WTC11 (cell line): ENCODE data around the gene ISM1. TPM values are rescaled to one million over a fixed set of nuclear protein-coding genes. Genes with fewer than 3 reads are reported as not detected.

Experiments
- ATAC-seq: fragments of 200-7000 bp; cut with Tn5 transposase; 2 replicates; pipeline ENCODE4 v1.10.0; 2021; ENCODE audit warnings: mild to moderate bottlenecking, moderate library complexity
- CTCF ChIA-PET: fragments of 300-600 bp; sonication (Branson Sonifier 250); formaldehyde crosslinking; loops from one replicate; lab custom pipeline; 2021; ENCODE audit warnings: antibody characterized with exemption; lab: Charles Lee
- POLR2A ChIA-PET: fragments of 350-600 bp; sonication (Branson Sonifier 250); formaldehyde crosslinking; loops from one replicate; lab custom pipeline; 2021; ENCODE audit warnings: antibody characterized with exemption; lab: Charles Lee
- DNase-seq: peaks from one replicate; pipeline ENCODE4 v3.0.0; 2021; ENCODE audit warnings: low spot score
- H3K27ac Mint-ChIP-seq: 2 replicates; pipeline ENCODE4 v1.8.0; 2021; ENCODE audit warnings: mixed read lengths
- H3K27me3 Mint-ChIP-seq: 2 replicates; pipeline ENCODE4 v1.8.0; 2021; ENCODE audit warnings: low read depth, mild to moderate bottlenecking, moderate library complexity, mixed read lengths
- H3K36me3 Mint-ChIP-seq: 2 replicates; pipeline ENCODE4 v1.8.0; 2021; ENCODE audit warnings: mixed read lengths
- H3K4me1 Mint-ChIP-seq: 2 replicates; pipeline ENCODE4 v1.8.0; 2022; ENCODE audit warnings: mixed read lengths
- H3K4me3 Mint-ChIP-seq: 2 replicates; pipeline ENCODE4 v1.8.0; 2021; ENCODE audit warnings: mild to moderate bottlenecking, moderate library complexity, mixed read lengths
- H3K9me3 Mint-ChIP-seq: 2 replicates; pipeline ENCODE4 v1.8.0; 2021; ENCODE audit warnings: mixed read lengths
- ATF6 ChIP-seq: sonication (generic); formaldehyde crosslinking; IDR thresholded peaks from 2 replicates; pipeline ENCODE4 v1.8.1; 2023; ENCODE audit warnings: mild to moderate bottlenecking, missing genetic modification reagents
- E2F4 ChIP-seq: sonication (generic); formaldehyde crosslinking; IDR thresholded peaks from 2 replicates; pipeline ENCODE4 v1.8.1; 2022; ENCODE audit warnings: low read depth, mild to moderate bottlenecking, moderate library complexity, missing genetic modification reagents, borderline replicate concordance
- FOXJ3 ChIP-seq: sonication (generic); formaldehyde crosslinking; IDR thresholded peaks from 2 replicates; pipeline ENCODE4 v1.9.0; 2021; ENCODE audit warnings: missing genetic modification reagents, mild to moderate bottlenecking, borderline replicate concordance
- GRHL2 ChIP-seq: fragments of 250-450 bp; sonication (Bioruptor Pico); IDR thresholded peaks from 2 replicates; pipeline ENCODE4 v1.8.0; 2022; ENCODE audit warnings: mild to moderate bottlenecking, moderate library complexity; ENCODE audit not compliant: insufficient replicate concordance, severe bottlenecking
- MLX ChIP-seq: sonication (generic); formaldehyde crosslinking; IDR thresholded peaks from 2 replicates; pipeline ENCODE4 v1.8.1; 2023; ENCODE audit warnings: mild to moderate bottlenecking, missing genetic modification reagents, moderate library complexity
- TEAD4 ChIP-seq: sonication (generic); formaldehyde crosslinking; IDR thresholded peaks from 2 replicates; pipeline ENCODE4 v1.8.0; 2022; ENCODE audit warnings: mild to moderate bottlenecking, missing genetic modification reagents
- ZBTB21 ChIP-seq: sonication (generic); formaldehyde crosslinking; IDR thresholded peaks from 2 replicates; pipeline ENCODE4 v1.8.1; 2023; ENCODE audit warnings: mild to moderate bottlenecking, missing genetic modification reagents, borderline replicate concordance
- ZBTB43 ChIP-seq: sonication (generic); formaldehyde crosslinking; IDR thresholded peaks from 2 replicates; pipeline ENCODE4 v1.8.1; 2023; ENCODE audit warnings: mild to moderate bottlenecking, missing genetic modification reagents
- ZMAT4 ChIP-seq: fragments of 250-450 bp; sonication (Bioruptor Pico); IDR thresholded peaks from 2 replicates; pipeline ENCODE4 v1.9.0; 2021; ENCODE audit warnings: mild to moderate bottlenecking
- ZNF317 ChIP-seq: sonication (generic); formaldehyde crosslinking; IDR thresholded peaks from 2 replicates; pipeline ENCODE4 v1.8.1; 2023; ENCODE audit warnings: low read depth, mild to moderate bottlenecking, moderate library complexity, missing genetic modification reagents, borderline replicate concordance
- ZNF425 ChIP-seq: fragments of 250-450 bp; sonication (Bioruptor Pico); conservative IDR thresholded peaks from 2 replicates; pipeline ENCODE4 v1.9.0; 2021; ENCODE audit warnings: mild to moderate bottlenecking
- ZSCAN18 ChIP-seq: fragments of 250-450 bp; sonication (Bioruptor Pico); IDR thresholded peaks from 2 replicates; pipeline ENCODE4 v2.1.2; 2022; ENCODE audit warnings: mild to moderate bottlenecking, moderate library complexity
- total RNA-seq: library from RNA; stranded (reverse); gene quantifications from 3 replicates; pipeline ENCODE4 v1.2.3, GENCODE V29; 2021
- TF ChIP-seq, protein P1 (sequence below): sonication (generic); formaldehyde crosslinking; IDR thresholded peaks from 2 replicates; pipeline ENCODE4 v1.8.0; 2023; ENCODE audit warnings: missing genetic modification reagents, mild to moderate bottlenecking, borderline replicate concordance
- TF ChIP-seq, protein P2 (sequence below): sonication (generic); formaldehyde crosslinking; IDR thresholded peaks from 2 replicates; pipeline ENCODE4 v1.8.0; 2023; ENCODE audit warnings: missing genetic modification reagents
- TF ChIP-seq, protein P3 (sequence below): sonication (generic); formaldehyde crosslinking; IDR thresholded peaks from 2 replicates; pipeline ENCODE4 v1.8.0; 2022; ENCODE audit warnings: mild to moderate bottlenecking, missing genetic modification reagents

ISM1 gene
- total RNA-seq, 1 experiment from 2014 or later = 0.52 TPM

DNA sequence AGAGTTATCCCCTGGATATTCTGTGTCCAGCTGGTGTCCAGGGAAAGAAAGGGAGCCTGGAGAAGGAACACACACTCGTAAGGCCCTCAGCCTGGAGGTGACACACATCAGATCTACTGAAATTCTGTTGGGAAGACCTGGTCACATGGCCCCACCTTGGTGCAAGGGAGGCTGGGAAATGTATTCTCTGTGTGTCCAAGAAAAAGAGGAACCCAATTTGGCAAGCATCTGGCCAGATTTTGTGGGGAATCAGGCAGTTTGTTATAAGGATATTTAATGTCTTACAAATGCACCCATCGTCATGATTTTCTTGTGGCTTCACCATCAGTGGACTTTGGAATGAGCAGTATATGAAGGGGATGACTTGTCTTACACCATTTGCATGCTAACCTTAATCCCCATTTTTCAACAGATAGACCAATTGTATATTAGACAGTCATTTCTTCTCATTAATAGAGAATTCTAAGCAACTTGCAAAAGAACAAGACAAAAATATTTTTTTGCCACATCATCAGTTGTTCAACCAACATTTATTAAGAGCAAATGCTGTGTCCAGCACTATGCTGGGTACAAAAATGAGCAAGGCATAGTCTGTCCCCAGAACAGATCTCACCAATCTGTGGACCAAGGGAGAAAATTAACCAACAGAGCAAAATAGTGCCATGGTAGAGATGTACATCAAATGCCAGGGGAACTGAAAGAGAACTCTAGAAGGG is 59.7 kb downstream of the ISM1 start:
- POLR2A ChIA-PET = no interaction called here
- CTCF ChIA-PET = interaction anchor here (0.7 kb wide), 1 partner anchor 688 kb away, joined by 3 read pairs; no protein-coding TSS in a partner anchor
- Mint-ChIP-seq H3K4me1 (0 out of 2 replicates have a peak, but pooled peaks cover 2% of the 10 kb centered on the region), H3K27me3 (no peaks in the 10 kb centered on the region), H3K9me3 (peaks cover 9% of the 10 kb centered on the region), H3K27ac (no peak overlapping the region), H3K4me3 (no peak overlapping the region), H3K36me3 (no peaks in the 10 kb centered on the region)
- ATAC-seq (no peak), DNase-seq (no peak)
- TF ChIP-seq E2F4 (CRISPR knock-in tag) = no peak
- no peak for TF ChIP-seq ATF6 (CRISPR knock-in tag)
- no peak for TF ChIP-seq ZMAT4 (CRISPR knock-in tag)
- no peak for TF ChIP-seq ZBTB43
- TF ChIP-seq, protein P1, sequence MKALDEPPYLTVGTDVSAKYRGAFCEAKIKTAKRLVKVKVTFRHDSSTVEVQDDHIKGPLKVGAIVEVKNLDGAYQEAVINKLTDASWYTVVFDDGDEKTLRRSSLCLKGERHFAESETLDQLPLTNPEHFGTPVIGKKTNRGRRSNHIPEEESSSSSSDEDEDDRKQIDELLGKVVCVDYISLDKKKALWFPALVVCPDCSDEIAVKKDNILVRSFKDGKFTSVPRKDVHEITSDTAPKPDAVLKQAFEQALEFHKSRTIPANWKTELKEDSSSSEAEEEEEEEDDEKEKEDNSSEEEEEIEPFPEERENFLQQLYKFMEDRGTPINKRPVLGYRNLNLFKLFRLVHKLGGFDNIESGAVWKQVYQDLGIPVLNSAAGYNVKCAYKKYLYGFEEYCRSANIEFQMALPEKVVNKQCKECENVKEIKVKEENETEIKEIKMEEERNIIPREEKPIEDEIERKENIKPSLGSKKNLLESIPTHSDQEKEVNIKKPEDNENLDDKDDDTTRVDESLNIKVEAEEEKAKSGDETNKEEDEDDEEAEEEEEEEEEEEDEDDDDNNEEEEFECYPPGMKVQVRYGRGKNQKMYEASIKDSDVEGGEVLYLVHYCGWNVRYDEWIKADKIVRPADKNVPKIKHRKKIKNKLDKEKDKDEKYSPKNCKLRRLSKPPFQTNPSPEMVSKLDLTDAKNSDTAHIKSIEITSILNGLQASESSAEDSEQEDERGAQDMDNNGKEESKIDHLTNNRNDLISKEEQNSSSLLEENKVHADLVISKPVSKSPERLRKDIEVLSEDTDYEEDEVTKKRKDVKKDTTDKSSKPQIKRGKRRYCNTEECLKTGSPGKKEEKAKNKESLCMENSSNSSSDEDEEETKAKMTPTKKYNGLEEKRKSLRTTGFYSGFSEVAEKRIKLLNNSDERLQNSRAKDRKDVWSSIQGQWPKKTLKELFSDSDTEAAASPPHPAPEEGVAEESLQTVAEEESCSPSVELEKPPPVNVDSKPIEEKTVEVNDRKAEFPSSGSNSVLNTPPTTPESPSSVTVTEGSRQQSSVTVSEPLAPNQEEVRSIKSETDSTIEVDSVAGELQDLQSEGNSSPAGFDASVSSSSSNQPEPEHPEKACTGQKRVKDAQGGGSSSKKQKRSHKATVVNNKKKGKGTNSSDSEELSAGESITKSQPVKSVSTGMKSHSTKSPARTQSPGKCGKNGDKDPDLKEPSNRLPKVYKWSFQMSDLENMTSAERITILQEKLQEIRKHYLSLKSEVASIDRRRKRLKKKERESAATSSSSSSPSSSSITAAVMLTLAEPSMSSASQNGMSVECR (CRISPR knock-in tag) = no peak
- TF ChIP-seq FOXJ3 (CRISPR knock-in tag) = no peak
- TF ChIP-seq ZBTB21 (CRISPR knock-in tag) = no peak
- no peak for TF ChIP-seq ZNF317 (CRISPR knock-in tag)
- no peak for TF ChIP-seq MLX
- TF ChIP-seq ZSCAN18 (CRISPR knock-in tag) = no peak
- TF ChIP-seq, protein P2, sequence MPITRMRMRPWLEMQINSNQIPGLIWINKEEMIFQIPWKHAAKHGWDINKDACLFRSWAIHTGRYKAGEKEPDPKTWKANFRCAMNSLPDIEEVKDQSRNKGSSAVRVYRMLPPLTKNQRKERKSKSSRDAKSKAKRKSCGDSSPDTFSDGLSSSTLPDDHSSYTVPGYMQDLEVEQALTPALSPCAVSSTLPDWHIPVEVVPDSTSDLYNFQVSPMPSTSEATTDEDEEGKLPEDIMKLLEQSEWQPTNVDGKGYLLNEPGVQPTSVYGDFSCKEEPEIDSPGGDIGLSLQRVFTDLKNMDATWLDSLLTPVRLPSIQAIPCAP (CRISPR knock-in tag) = no peak
- no peak for TF ChIP-seq TEAD4 (CRISPR knock-in tag)
- TF ChIP-seq ZNF425 (CRISPR knock-in tag) = no peak
- TF ChIP-seq, protein P3, sequence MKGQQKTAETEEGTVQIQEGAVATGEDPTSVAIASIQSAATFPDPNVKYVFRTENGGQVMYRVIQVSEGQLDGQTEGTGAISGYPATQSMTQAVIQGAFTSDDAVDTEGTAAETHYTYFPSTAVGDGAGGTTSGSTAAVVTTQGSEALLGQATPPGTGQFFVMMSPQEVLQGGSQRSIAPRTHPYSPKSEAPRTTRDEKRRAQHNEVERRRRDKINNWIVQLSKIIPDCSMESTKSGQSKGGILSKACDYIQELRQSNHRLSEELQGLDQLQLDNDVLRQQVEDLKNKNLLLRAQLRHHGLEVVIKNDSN = no peak
- no peak for TF ChIP-seq GRHL2
